Measurements from ENCODE around the gene HIF3A.

Gene HIF3A

GRCh38 chr19:46386996-46387712 is 90.3 kb downstream of the HIF3A start:
- no peak for DNase-seq

- no peak for DNase-seq
These were observed 90.9 kb downstream of the HIF3A start for GRCh38 chr19:46387713-46388130.

GRCh38 chr19:46388311-46389095 is 91.7 kb downstream of the HIF3A start:
- DNase-seq: no peak

- DNase-seq: no peak
These were observed 93.4 kb downstream of the HIF3A start for GRCh38 chr19:46390121-46390858.

- DNase-seq: no peak
These were observed 94.0 kb downstream of the HIF3A start for GRCh38 chr19:46390866-46391265.

- no peak for DNase-seq
These were observed 94.7 kb downstream of the HIF3A start for GRCh38 chr19:46391296-46392251.

GRCh38 chr19:46392252-46392801 is 95.5 kb downstream of the HIF3A start:
- DNase-seq: no peak

GRCh38 chr19:46392837-46393236 is 96.0 kb downstream of the HIF3A start:
- no peak for DNase-seq

Data from CD4-positive, alpha-beta T cell treated with Interleukin-15 for 1 hour (primary cell).